Measurements from ENCODE around the gene ECSIT. TPM values are rescaled to one million over a fixed set of nuclear protein-coding genes. Genes with fewer than 3 reads are reported as not detected.

The ECSIT gene
- polyA plus RNA-seq, 1 donor from 2014 or later = 98.3 TPM

- no peaks in the 10 kb centered on the region for H3K9me3 ChIP-seq (ENCODE audit: low read length)
- H3K27me3 ChIP-seq (ENCODE audit: insufficient read depth, low read depth, low read length) = no peaks in the 10 kb centered on the region
- TF ChIP-seq MXI1 (conservative IDR thresholded peaks at IDR 0.05; ENCODE audit: poor library complexity, severe bottlenecking) (no peak), EP300 (conservative IDR thresholded peaks at IDR 0.05; ENCODE audit: poor library complexity, severe bottlenecking) (no peak), TAF1 (IDR thresholded peaks at IDR 0.05; ENCODE audit: low read depth) (no peak), REST (IDR thresholded peaks at IDR 0.05; ENCODE audit: borderline replicate concordance) (no peak), POLR2AphosphoS5 (IDR thresholded peaks at IDR 0.05) (no peak), EZH2 (IDR thresholded peaks at IDR 0.05; ENCODE audit: borderline replicate concordance, insufficient read depth, low read length, poor library complexity, severe bottlenecking) (no peak), RAD21 (conservative IDR thresholded peaks at IDR 0.05) (no peak)
- no peak overlapping the region for H3K9ac ChIP-seq (ENCODE audit: low read length)
- H3K79me2 ChIP-seq (replicated peaks; ENCODE audit: insufficient read depth, low read length) = peaks cover 13% of the 10 kb centered on the region
- H4K20me1 ChIP-seq (ENCODE audit: insufficient read depth) = no peaks in the 10 kb centered on the region
- H3K9me2 ChIP-seq (ENCODE audit: insufficient read depth, low read length) = no peaks in the 10 kb centered on the region
- no peak overlapping the region for H3K27ac ChIP-seq (ENCODE audit: low read length)
- no peaks in the 10 kb centered on the region for H3K36me3 ChIP-seq (ENCODE audit: insufficient read depth, low read length)
- H2AFZ ChIP-seq (ENCODE audit: low read depth, low read length) = no peak overlapping the region
- H3F3A ChIP-seq (ENCODE audit: insufficient read depth, low read length, poor library complexity, severe bottlenecking) = no peaks in the 10 kb centered on the region
- no peak overlapping the region for H3K4me2 ChIP-seq (ENCODE audit: low read length)
- H3K4me3 ChIP-seq (ENCODE audit: low read length) = no peak overlapping the region
Observed at GRCh38 chr19:11465600-11465999, 63.3 kb downstream of the ECSIT start.

GRCh38 chr19:11464333-11465265 lies 64.3 kb downstream of the ECSIT start:
- Histone ChIP-seq H3K9me2 (ENCODE audit: insufficient read depth, low read length) (no peaks in the 10 kb centered on the region), H3K4me3 (ENCODE audit: low read length) (no peak overlapping the region), H3K79me2 (replicated peaks; ENCODE audit: insufficient read depth, low read length) (peaks cover 10% of the 10 kb centered on the region), H3F3A (ENCODE audit: insufficient read depth, low read length, poor library complexity, severe bottlenecking) (no peaks in the 10 kb centered on the region), H3K9ac (ENCODE audit: low read length) (no peak overlapping the region), H4K20me1 (ENCODE audit: insufficient read depth) (no peaks in the 10 kb centered on the region), H3K9me3 (ENCODE audit: low read length) (no peaks in the 10 kb centered on the region), H3K27me3 (ENCODE audit: insufficient read depth, low read depth, low read length) (no peaks in the 10 kb centered on the region), H3K27ac (ENCODE audit: low read length) (no peak overlapping the region), H3K36me3 (ENCODE audit: insufficient read depth, low read length) (no peaks in the 10 kb centered on the region), H3K4me2 (ENCODE audit: low read length) (no peak overlapping the region), H2AFZ (ENCODE audit: low read depth, low read length) (no peak overlapping the region)
- TF ChIP-seq SMC3 (conservative IDR thresholded peaks at IDR 0.05; ENCODE audit: poor library complexity) (no peak), REST (IDR thresholded peaks at IDR 0.05; ENCODE audit: borderline replicate concordance) (no peak), RAD21 (conservative IDR thresholded peaks at IDR 0.05) (no peak), CTCF (IDR thresholded peaks at IDR 0.05; ENCODE audit: poor library complexity, severe bottlenecking) (no peak), POLR2AphosphoS5 (IDR thresholded peaks at IDR 0.05) (no peak), EP300 (conservative IDR thresholded peaks at IDR 0.05; ENCODE audit: poor library complexity, severe bottlenecking) (no peak), MXI1 (conservative IDR thresholded peaks at IDR 0.05; ENCODE audit: poor library complexity, severe bottlenecking) (no peak), TAF1 (IDR thresholded peaks at IDR 0.05; ENCODE audit: low read depth) (no peak), EZH2 (IDR thresholded peaks at IDR 0.05; ENCODE audit: borderline replicate concordance, insufficient read depth, low read length, poor library complexity, severe bottlenecking) (no peak)

Data from neural cell (in vitro differentiated cells).